SK-N-SH (cell line): Measurements from ENCODE around the gene IL18. TPM values are rescaled to one million over a fixed set of nuclear protein-coding genes. Genes with fewer than 3 reads are reported as not detected.
A peak's percentile ranks its signal among the peaks of the same experiment; 100 is the strongest.

ENCODE experiments used
- CTCF ChIA-PET: fragments of 300-600, 350-600 bp; formaldehyde crosslinking; extraction: SDS; loops from one replicate; lab custom pipeline; 2021; lab: Yijun Ruan, JAX
- POLR2A ChIA-PET: fragments of 350-600 bp; sonication (Branson Sonifier 250); formaldehyde crosslinking; extraction: SDS; loops from one replicate; lab custom pipeline; 2020; ENCODE audit warnings: antibody characterized with exemption, inconsistent platforms; lab: Yijun Ruan, JAX
- DNase-seq: peaks from one replicate; pipeline ENCODE4 v3.0.0; 2012
- H2AFZ ChIP-seq: fragments of 200-600 bp; sonication (generic); 2 replicates; pipeline ENCODE4 v1.8.1; 2016; ENCODE audit warnings: antibody characterized with exemption, mild to moderate bottlenecking, low read depth
- H3F3A ChIP-seq: fragments of 200-600 bp; sonication (generic); replicated peaks from 2 replicates; pipeline ENCODE3; 2016; ENCODE audit warnings: antibody characterized with exemption, mild to moderate bottlenecking; ENCODE audit not compliant: insufficient read depth
- H3K27ac ChIP-seq, 2 experiments: fragments of 200-500 bp in 1 of 2; fragments of 200-600 bp in 1 of 2; sonication (Bioruptor generic) in 1 of 2; sonication (generic), shearing (Covaris generic) in 1 of 2; 2 replicates each; pipeline versions ENCODE4 v1.5.1 to v1.6.1; 2014 to 2016; ENCODE audit warnings: low read depth in 2 of 2, inconsistent platforms in 1 of 2, low read length in 1 of 2, mild to moderate bottlenecking in 1 of 2, mixed read lengths in 1 of 2
- H3K27me3 ChIP-seq: fragments of 200-600 bp; sonication (generic), shearing (Covaris generic); 2 replicates; pipeline ENCODE4 v1.6.1; 2016; ENCODE audit warnings: mixed run types; ENCODE audit not compliant: insufficient read depth
- H3K36me3 ChIP-seq, 2 experiments: fragments of 200-500 bp in 1 of 2; fragments of 200-600 bp in 1 of 2; sonication (Bioruptor generic) in 1 of 2; sonication (generic) in 1 of 2; replicated peaks in 1 of 2; 2 replicates each; pipeline versions ENCODE3 to v1.5.1; 2014 to 2016; ENCODE audit warnings: low read length in 1 of 2, mild to moderate bottlenecking in 1 of 2; ENCODE audit not compliant: insufficient read depth in 2 of 2, control insufficient read depth in 1 of 2
- H3K4me1 ChIP-seq, 2 experiments: fragments of 200-500 bp in 1 of 2; fragments of 200-600 bp in 1 of 2; sonication (Bioruptor generic) in 1 of 2; sonication (generic), shearing (Covaris generic) in 1 of 2; 2 replicates each; pipeline versions ENCODE4 v1.5.1 to v1.6.1; 2014 to 2016; ENCODE audit warnings: low read depth in 1 of 2, low read length in 1 of 2, mixed run types in 1 of 2; ENCODE audit not compliant: insufficient read depth in 2 of 2, control insufficient read depth in 1 of 2
- H3K4me2 ChIP-seq: fragments of 200-600 bp; sonication (generic), shearing (Covaris generic); 2 replicates; pipeline ENCODE4 v1.6.1; 2017; ENCODE audit warnings: mixed run types
- H3K4me3 ChIP-seq, 2 experiments: fragments of 200-500 bp in 1 of 2; fragments of 200-600 bp in 1 of 2; sonication (Bioruptor generic) in 1 of 2; sonication (generic), shearing (Covaris generic) in 1 of 2; 2 replicates each; pipeline versions ENCODE4 v1.5.1 to v1.8.1; 2014 to 2016; ENCODE audit warnings: low read depth in 2 of 2, inconsistent platforms in 1 of 2, low read length in 1 of 2, mild to moderate bottlenecking in 1 of 2, mixed read lengths in 1 of 2, moderate library complexity in 1 of 2
- H3K79me2 ChIP-seq: fragments of 200-600 bp; sonication (generic); 2 replicates; pipeline ENCODE4 v1.8.1; 2017; ENCODE audit warnings: mild to moderate bottlenecking; ENCODE audit not compliant: insufficient read depth
- H3K9ac ChIP-seq: fragments of 200-600 bp; sonication (generic); 2 replicates; pipeline ENCODE4 v1.6.1; 2017; ENCODE audit warnings: mixed run types
- H3K9me2 ChIP-seq: fragments of 200-600 bp; sonication (generic); 2 replicates; pipeline ENCODE4 v1.6.1; 2017; ENCODE audit warnings: mixed run types
- H3K9me3 ChIP-seq: fragments of 200-600 bp; sonication (generic); 2 replicates; pipeline ENCODE4 v1.6.1; 2017; ENCODE audit warnings: mixed run types, mild to moderate bottlenecking, moderate library complexity
- H4K20me1 ChIP-seq: fragments of 200-600 bp; sonication (generic); 2 replicates; pipeline ENCODE4 v1.6.1; 2017; ENCODE audit warnings: mild to moderate bottlenecking, mixed run types; ENCODE audit not compliant: insufficient read depth
- EP300 ChIP-seq, 2 experiments: IDR thresholded peaks; 2 replicates each; pipeline versions ENCODE4 v1.4.0 to v1.6.1; 2012; ENCODE audit warnings: borderline replicate concordance in 1 of 2, low read depth in 1 of 2, low read length in 1 of 2
- EZH2phosphoT487 ChIP-seq: fragments of 200-600 bp; sonication (generic); IDR thresholded peaks from 2 replicates; pipeline ENCODE4 v1.6.1; 2017; ENCODE audit warnings: low read depth, mixed run types, mild to moderate bottlenecking, antibody characterized with exemption, moderate library complexity, borderline replicate concordance
- JUND ChIP-seq: IDR thresholded peaks from 2 replicates; pipeline ENCODE4 v1.4.0; 2012
- MXI1 ChIP-seq: IDR thresholded peaks from 2 replicates; pipeline ENCODE4 v1.6.1; 2012; ENCODE audit warnings: mild to moderate bottlenecking, low read depth, low read length, improper control_type of control experiment
- NFIC ChIP-seq: IDR thresholded peaks from 2 replicates; pipeline ENCODE4 v1.4.0; 2012; ENCODE audit warnings: borderline replicate concordance
- NRF1 ChIP-seq: IDR thresholded peaks from 2 replicates; pipeline ENCODE4 v1.6.1; 2012; ENCODE audit warnings: low read depth, mild to moderate bottlenecking, low read length
- PBX3 ChIP-seq: IDR thresholded peaks from 2 replicates; pipeline ENCODE4; 2012
- POLR2AphosphoS5 ChIP-seq: IDR thresholded peaks from 2 replicates; pipeline ENCODE4 v1.6.1; 2012; ENCODE audit warnings: low read depth, low read length
- RAD21 ChIP-seq: IDR thresholded peaks from 2 replicates; pipeline ENCODE4 v1.6.1; 2012; ENCODE audit warnings: mild to moderate bottlenecking, low read length
- REST ChIP-seq: IDR thresholded peaks from 2 replicates; pipeline ENCODE4 v1.6.1; 2012; ENCODE audit warnings: mild to moderate bottlenecking, low read depth, low read length, moderate library complexity
- RFX5 ChIP-seq: IDR thresholded peaks from 2 replicates; pipeline ENCODE4 v1.6.1; 2012; ENCODE audit warnings: mild to moderate bottlenecking, improper control_type of control experiment, low read length
- RXRA ChIP-seq: IDR thresholded peaks from 2 replicates; pipeline ENCODE4 v1.4.0; 2012; ENCODE audit warnings: low read depth, mild to moderate bottlenecking, borderline replicate concordance
- SIN3A ChIP-seq: IDR thresholded peaks from 2 replicates; pipeline ENCODE4 v1.6.1; 2012; ENCODE audit warnings: low read depth, mild to moderate bottlenecking, low read length, moderate library complexity, borderline replicate concordance
- SMC3 ChIP-seq: IDR thresholded peaks from 2 replicates; pipeline ENCODE4 v1.6.1; 2012; ENCODE audit warnings: low read depth, low read length, improper control_type of control experiment
- TAF1 ChIP-seq: IDR thresholded peaks from 2 replicates; pipeline ENCODE4 v1.6.1; 2012; ENCODE audit warnings: low read depth, mild to moderate bottlenecking, low read length, moderate library complexity, borderline replicate concordance
- TEAD4 ChIP-seq: IDR thresholded peaks from 2 replicates; pipeline ENCODE4 v1.4.0; 2012; ENCODE audit warnings: mild to moderate bottlenecking, borderline replicate concordance; ENCODE audit not compliant: insufficient read depth
- USF1 ChIP-seq: IDR thresholded peaks from 2 replicates; pipeline ENCODE4 v1.4.0; 2012; ENCODE audit warnings: low read depth, borderline replicate concordance
- USF2 ChIP-seq: fragments of 150-350 bp; IDR thresholded peaks from 2 replicates; pipeline ENCODE4 v1.6.1; 2017; ENCODE audit warnings: antibody characterized with exemption, low read length, low read depth, borderline replicate concordance
- WGBS: methylation state at CpG from one replicate; pipeline ENCODE4 v1.1.6; 2017; ENCODE audit warnings: low lambda C conversion rate; 5-methylcytosine and 5-hydroxymethylcytosine counted together
- polyA plus RNA-seq, 3 experiments: library from polyadenylated mRNA; depleted of rRNA; stranded (reverse); fragments of >200 nt; gene quantifications; 2 replicates each; pipeline ENCODE4 v1.2.3, GENCODE V29; 2012

The IL18 gene
- polyA plus RNA-seq (2012; rRNA removed) = 0.28 TPM in 1 of 2 replicates, not detected in the other
- polyA plus RNA-seq (2012; cell fraction: cytosol; rRNA removed) = 0.10 and 0.17 TPM in 2 replicates
- not detected in 2 replicates for polyA plus RNA-seq (2012; cell fraction: nucleus; rRNA removed)

GRCh38 chr11:112163875-112164685 lies at the start of gene IL18:
Gene IL18 (minus strand): TSS chr11:112164094. CDS start chr11:112155053, 9,041 bp downstream.
- TF ChIP-seq RXRA = no peak
- TF ChIP-seq TAF1 = no peak
- TF ChIP-seq, all 33 proteins: peak for 0
- no peaks in the 10 kb centered on the region for H3K79me2 ChIP-seq
- no peak within 1 kb of the TSS for H3K4me2 ChIP-seq
- no peak within 1 kb of the TSS for H3K4me3 ChIP-seq
- no peaks in the 10 kb centered on the region for H3K27me3 ChIP-seq
- no peak within 1 kb of the TSS for H3K27ac ChIP-seq
- no peaks in the 10 kb centered on the region for H3K9me2 ChIP-seq
- peaks cover 3% of the 10 kb centered on the region for H3F3A ChIP-seq
- no peak within 1 kb of the TSS for H3K9ac ChIP-seq
- no peak for DNase-seq
- CTCF ChIA-PET = no interaction called here
- H3K9me3 ChIP-seq = no peaks in the 10 kb centered on the region
- H3K4me1 ChIP-seq = no peaks in the 10 kb centered on the region
- H4K20me1 ChIP-seq = no peaks in the 10 kb centered on the region
- WGBS = 78% methylated on average over 11 of the region's 12 CpGs
- H3K36me3 ChIP-seq = no peaks in the 10 kb centered on the region
- peak within 1 kb of the TSS; percentile 32; the same call in 1 of the 2 replicates for H2AFZ ChIP-seq
- POLR2A ChIA-PET = no interaction called here

GRCh38 chr11:112212710-112213109 lies 48.8 kb upstream of the IL18 start:
- ChIA-PET CTCF (interaction anchor here (1.0 to 2.1 kb wide), 2 partner anchors 67 to 76 kb away, joined by 3 to 10 read pairs; no protein-coding TSS in a partner anchor), POLR2A (no interaction called here)
- Histone ChIP-seq H3K4me2 (no peak overlapping the region), H3K4me1 (no peaks in the 10 kb centered on the region; a peak in 1 of 4 replicates), H3K9ac (no peak overlapping the region), H3K27me3 (no peaks in the 10 kb centered on the region), H3K36me3 (no peaks in the 10 kb centered on the region), H3K79me2 (no peaks in the 10 kb centered on the region), H4K20me1 (no peaks in the 10 kb centered on the region), H3K9me2 (no peaks in the 10 kb centered on the region), H2AFZ (no peak overlapping the region), H3K9me3 (no peaks in the 10 kb centered on the region), H3F3A (no peaks in the 10 kb centered on the region), H3K27ac (no peak overlapping the region), H3K4me3 (no peak overlapping the region)
- no peak for DNase-seq
- TF ChIP-seq SIN3A = no peak
- no peak for TF ChIP-seq SMC3
- no peak for TF ChIP-seq RXRA
- TF ChIP-seq JUND = no peak
- no peak for TF ChIP-seq RAD21
- no peak for TF ChIP-seq USF1
- TF ChIP-seq TAF1 = no peak
- TF ChIP-seq PBX3 = no peak
- TF ChIP-seq POLR2AphosphoS5 = no peak
- no peak for TF ChIP-seq NRF1
- TF ChIP-seq EZH2phosphoT487 = no peak
- TF ChIP-seq REST = no peak
- TF ChIP-seq MXI1 = no peak
- no peak for TF ChIP-seq RFX5
- no peak for TF ChIP-seq EP300 (IDR thresholded peaks at IDR 0.05; ENCODE audit: borderline replicate concordance in 1 of 2, low read depth in 1 of 2, low read length in 1 of 2)
- no peak for TF ChIP-seq NFIC
- TF ChIP-seq USF2 = no peak
- no peak for TF ChIP-seq TEAD4
